Rectal smooth muscle tissue (tissue), 1 donor: ENCODE results near the gene DCAF7.

Source experiments
- H3K27ac ChIP-seq: one replicate; pipeline ENCODE4 v1.7.0; 2013; ENCODE audit warnings: low read depth, low read length, inconsistent platforms
- H3K27me3 ChIP-seq: one replicate; pipeline ENCODE4 v1.7.0; 2013; ENCODE audit warnings: low read length; ENCODE audit not compliant: control insufficient read depth, insufficient read depth
- H3K36me3 ChIP-seq: one replicate; pipeline ENCODE4 v1.7.0; 2013; ENCODE audit warnings: low read length; ENCODE audit not compliant: control insufficient read depth, insufficient read depth
- H3K4me1 ChIP-seq: one replicate; pipeline ENCODE4 v1.7.0; 2013; ENCODE audit warnings: low read length; ENCODE audit not compliant: control insufficient read depth, insufficient read depth
- H3K4me3 ChIP-seq: one replicate; pipeline ENCODE4 v1.7.0; 2013; ENCODE audit warnings: low read length
- H3K9ac ChIP-seq: one replicate; pipeline ENCODE4 v1.7.0; 2013; ENCODE audit warnings: low read length

The DCAF7 gene

DNA sequence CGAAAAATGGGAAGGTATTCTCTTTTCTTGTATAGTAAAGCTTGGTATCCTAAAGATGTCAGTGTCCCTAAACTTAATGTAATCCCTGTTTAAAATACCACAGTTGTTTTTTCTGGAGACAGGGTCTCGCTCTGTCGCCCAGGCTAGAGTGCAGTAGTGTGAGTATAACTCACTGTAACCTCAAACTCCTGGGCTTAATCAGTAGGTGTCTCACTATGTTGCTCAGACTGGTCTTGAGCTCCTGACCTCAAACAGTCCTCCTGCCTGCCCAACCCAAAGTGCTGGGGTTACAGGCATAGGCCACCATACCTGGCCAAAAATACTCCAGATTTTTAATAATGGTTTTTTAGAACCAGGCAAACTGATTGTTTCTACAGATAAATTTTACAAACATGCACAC, 8.2 kb downstream of the DCAF7 start:
- Histone ChIP-seq H3K4me1 (peaks cover 2% of the 10 kb centered on the region), H3K36me3 (no peaks in the 10 kb centered on the region), H3K27ac (no peak overlapping the region), H3K27me3 (no peaks in the 10 kb centered on the region), H3K9ac (no peak overlapping the region), H3K4me3 (no peak overlapping the region)

DNA sequence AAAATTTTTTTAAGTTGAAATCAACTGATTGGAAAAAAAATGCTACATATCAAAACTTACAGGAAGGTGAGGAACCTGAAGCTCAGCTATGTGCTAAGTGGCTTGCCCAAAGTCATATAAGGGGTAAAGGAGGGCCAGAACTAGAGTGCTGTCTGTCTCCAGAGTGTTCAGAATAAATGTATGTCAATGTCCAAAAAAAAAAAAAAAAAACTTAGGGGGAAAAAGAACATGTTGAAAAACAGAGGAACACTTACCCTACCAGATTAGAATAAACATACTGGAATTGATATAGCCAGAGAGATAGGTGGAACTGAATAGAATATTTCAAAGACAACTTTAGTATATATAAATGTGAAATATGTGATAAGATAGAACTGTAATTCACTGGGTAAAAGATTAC, 11.5 kb downstream of the DCAF7 start:
- Histone ChIP-seq H3K9ac (no peak overlapping the region), H3K27ac (no peak overlapping the region), H3K4me1 (no peaks in the 10 kb centered on the region), H3K27me3 (no peaks in the 10 kb centered on the region), H3K36me3 (no peaks in the 10 kb centered on the region), H3K4me3 (no peak overlapping the region)

DNA sequence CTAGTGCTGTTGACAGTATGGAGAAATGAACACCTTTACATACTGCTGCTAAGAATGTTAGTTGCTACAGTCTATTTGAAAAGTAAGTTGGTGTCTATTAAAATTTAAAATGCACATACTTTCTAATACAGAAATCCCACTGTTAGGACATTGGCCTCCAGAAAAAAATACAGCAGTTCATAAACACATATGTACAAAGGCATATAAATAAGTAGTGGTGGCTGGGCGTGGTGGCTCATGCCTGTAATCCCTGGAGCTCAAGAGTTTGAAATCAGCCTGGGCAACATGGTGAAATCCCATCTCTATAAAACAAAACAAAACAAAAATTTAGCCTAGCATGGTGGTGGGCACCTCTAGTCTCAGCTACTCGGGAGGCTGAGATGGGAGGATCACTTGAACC, 13.1 kb downstream of the DCAF7 start:
- Histone ChIP-seq H3K4me1 (no peaks in the 10 kb centered on the region), H3K27me3 (no peaks in the 10 kb centered on the region), H3K36me3 (no peaks in the 10 kb centered on the region), H3K27ac (no peak overlapping the region), H3K9ac (no peak overlapping the region), H3K4me3 (no peak overlapping the region)

DNA sequence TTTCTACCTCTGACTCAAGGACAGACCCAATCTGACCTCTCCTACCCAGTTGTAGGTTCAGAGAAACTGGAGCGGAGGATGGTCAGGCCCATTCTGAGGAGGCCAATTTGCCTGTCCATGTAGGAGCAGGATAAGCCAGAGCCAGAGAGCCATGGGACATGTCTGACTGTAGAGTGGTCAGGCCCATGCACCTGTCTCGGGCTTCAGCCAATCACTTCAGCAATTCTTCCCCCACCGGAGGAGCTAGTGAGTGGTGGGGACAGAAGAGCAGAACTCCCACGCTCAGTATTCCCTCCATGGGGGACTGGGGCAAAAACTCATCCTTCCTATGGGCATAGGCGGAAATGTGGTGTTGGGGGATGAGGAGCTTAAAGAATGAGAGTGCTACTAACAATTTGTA, 14.3 kb downstream of the DCAF7 start:
- Histone ChIP-seq H3K27me3 (no peaks in the 10 kb centered on the region), H3K4me3 (no peak overlapping the region), H3K27ac (no peak overlapping the region), H3K4me1 (no peaks in the 10 kb centered on the region), H3K9ac (no peak overlapping the region), H3K36me3 (no peaks in the 10 kb centered on the region)

DNA sequence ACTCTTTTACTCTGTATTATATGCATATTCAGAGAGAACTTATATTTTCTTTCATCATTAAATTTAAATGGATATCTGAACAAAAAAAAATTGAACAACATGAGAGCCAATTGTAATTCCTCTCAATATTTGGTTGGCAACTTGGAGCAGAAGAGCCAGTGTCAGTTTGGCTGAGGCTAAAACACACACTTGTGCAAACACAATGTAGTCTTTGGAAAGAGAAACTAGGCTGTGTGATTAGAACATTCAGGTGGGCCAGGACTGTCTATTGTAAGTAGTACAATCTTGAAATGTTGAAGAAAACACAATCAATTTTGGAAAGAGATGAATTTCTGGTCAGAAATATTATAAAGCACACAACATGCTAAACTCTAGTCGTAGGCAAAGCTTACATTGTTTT, 17.0 kb downstream of the DCAF7 start:
- H3K4me3 ChIP-seq, result no peak overlapping the region

DNA sequence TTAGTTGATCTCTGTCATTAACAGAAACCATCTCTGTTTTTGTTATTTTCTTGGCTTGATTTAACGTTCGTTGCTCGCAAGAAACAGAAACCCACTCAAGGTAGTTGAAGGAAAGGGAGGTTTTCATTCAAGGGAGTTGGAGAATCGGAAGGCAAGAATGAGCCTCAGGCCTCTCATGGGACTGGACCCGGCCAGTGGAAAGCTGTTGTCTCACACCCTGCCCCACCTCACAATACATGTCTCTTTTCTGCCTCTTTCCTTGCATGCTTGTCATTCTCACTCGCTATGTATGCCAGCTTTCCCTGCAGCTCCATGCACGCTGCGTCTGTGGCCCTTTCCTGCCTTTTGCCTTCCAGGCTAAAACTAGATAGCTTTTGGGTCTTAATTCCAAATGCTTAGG, 18.3 kb downstream of the DCAF7 start:
- Histone ChIP-seq H3K36me3 (no peaks in the 10 kb centered on the region), H3K4me1 (no peaks in the 10 kb centered on the region), H3K9ac (no peak overlapping the region), H3K27me3 (no peaks in the 10 kb centered on the region), H3K4me3 (no peak overlapping the region), H3K27ac (no peak overlapping the region)

More for the DNA sequence above, 17.0 kb downstream of the DCAF7 start:
- no peak overlapping the region for H3K27ac ChIP-seq
- no peak overlapping the region for H3K9ac ChIP-seq
- H3K27me3 ChIP-seq, result no peaks in the 10 kb centered on the region
- H3K36me3 ChIP-seq, result no peaks in the 10 kb centered on the region
- no peaks in the 10 kb centered on the region for H3K4me1 ChIP-seq

DNA sequence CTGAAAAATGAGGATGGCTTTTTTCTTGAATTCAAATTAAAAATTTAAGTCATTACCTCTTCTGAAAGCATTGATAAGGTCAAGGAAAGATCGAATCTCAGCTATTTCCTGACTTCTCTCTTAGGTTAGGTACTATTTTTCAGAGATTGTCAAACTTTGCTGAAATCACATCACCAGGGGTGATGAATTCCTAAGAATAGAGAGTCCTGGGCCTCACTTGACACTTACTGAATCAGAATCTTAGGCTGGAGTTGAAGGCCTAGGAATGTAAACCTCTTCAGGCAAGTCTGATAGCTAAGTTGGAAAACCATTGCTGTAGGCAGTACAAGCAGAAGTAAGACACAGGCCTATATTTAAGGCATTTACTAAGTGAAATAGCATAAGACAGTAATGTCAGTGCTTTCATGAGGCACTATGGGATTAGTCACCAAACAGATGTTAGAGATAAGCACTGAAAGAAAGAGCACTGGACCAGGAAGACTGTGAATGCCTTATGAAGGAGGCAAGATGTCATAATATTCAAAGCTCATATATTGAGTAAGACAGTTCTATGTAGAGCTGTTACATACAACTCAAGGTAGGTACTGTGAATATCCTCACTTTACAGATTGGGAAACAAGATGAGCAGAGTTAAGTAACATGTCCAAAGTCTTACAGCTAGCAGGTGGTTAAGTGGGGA, 21.5 kb downstream of the DCAF7 start:
- no peaks in the 10 kb centered on the region for H3K27me3 ChIP-seq
- H3K4me3 ChIP-seq, result no peak overlapping the region
- no peak overlapping the region for H3K27ac ChIP-seq
- H3K9ac ChIP-seq, result no peak overlapping the region
- H3K36me3 ChIP-seq, result no peaks in the 10 kb centered on the region
- H3K4me1 ChIP-seq, result no peaks in the 10 kb centered on the region

DNA sequence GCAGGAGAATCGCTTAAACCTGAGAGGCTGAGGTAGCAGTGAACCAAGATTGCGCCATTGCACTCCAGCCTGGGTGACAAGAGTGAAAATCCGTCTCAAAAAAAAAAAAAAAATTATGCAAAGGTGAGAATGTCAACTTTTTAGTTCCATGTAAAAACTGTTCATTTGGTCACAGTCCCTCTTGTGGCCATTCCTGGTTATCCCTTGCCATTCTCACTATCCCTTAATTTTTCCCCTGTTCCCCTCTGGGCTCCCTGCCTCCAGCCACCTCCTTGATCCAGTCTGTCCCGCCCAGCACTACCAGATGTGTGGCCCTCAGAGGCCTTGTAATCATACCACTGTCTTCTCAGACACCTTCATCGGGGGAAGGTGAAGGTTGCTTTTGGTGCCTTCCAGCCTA, 23.4 kb downstream of the DCAF7 start:
- H3K9ac ChIP-seq, result no peak overlapping the region
- peaks cover 3% of the 10 kb centered on the region for H3K36me3 ChIP-seq
- H3K4me1 ChIP-seq, result no peaks in the 10 kb centered on the region
- no peak overlapping the region for H3K27ac ChIP-seq
- H3K27me3 ChIP-seq, result no peaks in the 10 kb centered on the region
- no peak overlapping the region for H3K4me3 ChIP-seq

DNA sequence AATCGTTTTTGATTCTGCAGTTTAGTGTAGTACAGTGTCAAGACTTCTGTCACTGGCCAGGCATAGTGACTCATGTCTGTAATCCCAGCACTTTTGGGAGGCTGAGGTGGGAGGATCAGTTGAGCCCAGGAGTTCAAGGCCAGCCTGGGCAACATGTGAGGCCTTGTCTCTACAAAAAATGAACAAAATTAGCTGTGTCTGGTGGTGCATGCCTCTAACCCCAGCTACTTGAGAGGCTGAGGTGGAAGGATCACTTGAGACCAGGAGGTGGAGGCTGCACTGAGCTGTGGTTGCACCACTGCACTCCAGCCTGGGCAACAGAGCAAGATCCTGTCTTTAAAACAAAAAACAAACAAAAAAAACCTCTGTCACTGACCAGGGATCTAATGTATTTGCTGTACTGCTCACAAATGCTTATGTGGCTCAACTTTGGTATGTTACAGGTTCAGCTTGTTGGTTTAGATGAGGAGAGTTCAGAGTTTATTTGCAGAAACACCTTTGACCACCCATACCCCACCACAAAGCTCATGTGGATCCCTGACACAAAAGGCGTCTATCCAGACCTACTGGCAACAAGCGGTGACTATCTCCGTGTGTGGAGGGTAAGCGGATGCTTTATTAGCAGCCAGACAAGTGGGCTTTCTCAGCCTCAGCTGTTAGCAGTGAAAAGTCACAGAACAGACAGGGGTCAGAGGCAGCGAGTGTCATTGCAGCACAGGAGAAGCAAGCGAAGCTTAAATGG, 27.9 kb downstream of the DCAF7 start:
- no peak overlapping the region for H3K9ac ChIP-seq
- no peaks in the 10 kb centered on the region for H3K27me3 ChIP-seq
- H3K4me3 ChIP-seq, result no peak overlapping the region
- peaks cover 18% of the 10 kb centered on the region for H3K36me3 ChIP-seq
- no peaks in the 10 kb centered on the region for H3K4me1 ChIP-seq
- no peak overlapping the region for H3K27ac ChIP-seq

DNA sequence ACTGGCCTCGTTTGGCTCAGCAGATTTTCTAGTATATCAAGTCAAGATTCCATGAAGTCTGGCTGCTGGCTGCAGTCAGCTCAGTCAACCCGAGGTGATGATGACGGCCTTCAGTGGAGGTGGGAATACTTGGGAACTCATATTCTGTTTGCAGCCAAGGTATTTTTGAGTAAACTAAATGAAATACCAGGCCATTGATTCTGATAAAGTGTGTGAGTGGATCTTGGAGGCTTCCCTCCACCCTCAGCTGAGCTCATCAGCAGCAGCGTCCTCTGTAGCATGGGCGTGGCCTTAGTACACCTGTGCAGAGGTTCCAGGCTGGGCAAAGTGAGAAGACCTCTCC, 28.5 kb downstream of the DCAF7 start:
- Histone ChIP-seq H3K27ac (no peak overlapping the region), H3K4me3 (no peak overlapping the region), H3K4me1 (no peaks in the 10 kb centered on the region), H3K9ac (no peak overlapping the region), H3K27me3 (no peaks in the 10 kb centered on the region), H3K36me3 (peaks cover 22% of the 10 kb centered on the region)

DNA sequence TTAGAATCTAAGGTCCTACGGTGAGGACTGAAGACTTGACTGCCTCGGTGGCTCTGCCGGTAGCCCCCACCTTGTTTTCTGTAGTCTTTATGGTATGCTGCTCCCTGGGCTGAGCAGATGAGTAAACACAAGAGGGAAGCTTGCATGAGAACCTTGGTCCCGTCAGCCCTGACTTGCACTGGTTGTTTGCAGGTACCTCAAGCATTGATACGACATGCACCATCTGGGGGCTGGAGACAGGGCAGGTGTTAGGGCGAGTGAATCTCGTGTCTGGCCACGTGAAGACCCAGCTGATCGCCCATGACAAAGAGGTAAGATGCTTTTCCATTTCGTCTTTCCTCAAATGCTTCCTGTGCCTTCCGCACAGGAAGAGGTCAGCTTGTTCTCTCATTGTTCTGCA, 29.4 kb downstream of the DCAF7 start:
- Histone ChIP-seq H3K27ac (no peak overlapping the region), H3K4me3 (no peak overlapping the region), H3K27me3 (no peaks in the 10 kb centered on the region), H3K4me1 (no peaks in the 10 kb centered on the region), H3K9ac (no peak overlapping the region), H3K36me3 (peaks cover 23% of the 10 kb centered on the region)

DNA sequence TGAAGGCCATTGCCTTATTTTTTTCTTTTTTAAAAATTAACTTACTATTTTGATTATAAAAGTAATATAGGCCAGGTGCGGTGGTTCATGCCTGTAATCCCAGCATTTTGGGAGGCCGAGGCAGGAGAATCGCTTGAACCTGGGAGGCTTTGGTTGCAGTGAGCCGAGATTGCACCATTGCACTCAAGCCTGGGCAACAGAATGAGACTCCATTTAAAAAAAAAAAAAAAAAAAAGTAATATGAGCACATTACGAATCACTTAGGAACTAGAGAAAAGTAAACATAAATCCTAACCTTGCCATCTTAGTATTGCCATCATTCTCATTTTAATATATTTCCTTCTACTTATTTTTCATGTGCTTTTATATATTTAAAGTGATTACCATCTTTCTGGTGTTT, 37.5 kb downstream of the DCAF7 start:
- Histone ChIP-seq H3K27me3 (no peaks in the 10 kb centered on the region), H3K36me3 (peaks cover 35% of the 10 kb centered on the region), H3K27ac (no peak overlapping the region), H3K4me1 (no peaks in the 10 kb centered on the region), H3K9ac (no peak overlapping the region), H3K4me3 (no peak overlapping the region)

DNA sequence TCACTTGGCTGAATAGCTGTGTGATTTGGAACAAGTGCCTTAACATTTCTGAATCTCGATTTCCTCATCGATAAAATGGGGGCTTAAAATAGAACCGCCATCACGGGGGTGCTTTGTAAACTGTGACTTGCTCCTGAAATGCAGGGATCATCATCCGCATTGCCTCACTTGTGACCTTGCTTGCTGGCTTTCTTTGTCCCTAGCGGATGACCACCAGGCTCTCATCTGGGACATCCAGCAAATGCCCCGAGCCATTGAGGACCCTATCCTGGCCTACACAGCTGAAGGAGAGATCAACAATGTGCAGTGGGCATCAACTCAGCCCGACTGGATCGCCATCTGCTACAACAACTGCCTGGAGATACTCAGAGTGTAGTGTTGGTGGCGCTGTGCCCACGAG, 38.5 kb downstream of the DCAF7 start:
- Histone ChIP-seq H3K4me1 (no peaks in the 10 kb centered on the region), H3K36me3 (peaks cover 28% of the 10 kb centered on the region), H3K27me3 (no peaks in the 10 kb centered on the region), H3K4me3 (no peak overlapping the region), H3K9ac (no peak overlapping the region), H3K27ac (no peak overlapping the region)
